Activated T-helper 17 cell treated with anti-CD3 and anti-CD28 coated beads, Interleukin-2, amount 50 U/mL, for 72 hours (primary cell): Measurements from ENCODE around the gene MASP1. TPM values are rescaled to one million over a fixed set of nuclear protein-coding genes. Genes with fewer than 3 reads are reported as not detected.

Source experiments
- ATAC-seq: fragments of 150-1000 bp; cut with Tn5 transposase; replicated peaks from 2 replicates; pipeline ENCODE4 v1.10.0; 2021; ENCODE audit warnings: mild to moderate bottlenecking, moderate library complexity
- H3K27ac Mint-ChIP-seq: one replicate; pipeline ENCODE4 v1.8.0; 2022; ENCODE audit warnings: mixed read lengths
- H3K27me3 Mint-ChIP-seq: one replicate; pipeline ENCODE4 v1.8.0; 2022; ENCODE audit warnings: mixed read lengths
- H3K36me3 Mint-ChIP-seq: one replicate; pipeline ENCODE4 v1.8.0; 2022; ENCODE audit warnings: low read depth, mild to moderate bottlenecking, mixed read lengths
- H3K4me1 Mint-ChIP-seq: one replicate; pipeline ENCODE4 v1.8.0; 2022; ENCODE audit warnings: mixed read lengths
- H3K4me3 Mint-ChIP-seq: one replicate; pipeline ENCODE4 v1.8.0; 2022; ENCODE audit warnings: mild to moderate bottlenecking, mixed read lengths
- H3K9me3 Mint-ChIP-seq: one replicate; pipeline ENCODE4 v1.8.0; 2022; ENCODE audit warnings: mixed read lengths
- total RNA-seq, 2 donors: library from RNA; stranded (reverse); gene quantifications; one replicate each; pipeline ENCODE4 v1.2.3, GENCODE V29; 2022

The MASP1 gene
- total RNA-seq, 2 donors from 2014 or later, result not detected

GRCh38 chr3:187238239-187238638 is 53.3 kb downstream of the MASP1 start:
- Mint-ChIP-seq H3K36me3 (no peaks in the 10 kb centered on the region), H3K27ac (no peak overlapping the region), H3K9me3 (peaks cover 6% of the 10 kb centered on the region), H3K4me1 (no peaks in the 10 kb centered on the region), H3K4me3 (no peak overlapping the region), H3K27me3 (no peaks in the 10 kb centered on the region)
- no peak for ATAC-seq

- Mint-ChIP-seq H3K4me1 (no peaks in the 10 kb centered on the region), H3K9me3 (peaks cover 6% of the 10 kb centered on the region), H3K4me3 (no peak overlapping the region), H3K36me3 (no peaks in the 10 kb centered on the region), H3K27me3 (no peaks in the 10 kb centered on the region), H3K27ac (no peak overlapping the region)
- ATAC-seq, result no peak
Measured at GRCh38 chr3:187237741-187238140, 53.8 kb downstream of the MASP1 start.

GRCh38 chr3:187236962-187237361 is 54.6 kb downstream of the MASP1 start:
- no peaks in the 10 kb centered on the region for H3K36me3 Mint-ChIP-seq
- H3K27ac Mint-ChIP-seq, result no peak overlapping the region
- H3K27me3 Mint-ChIP-seq, result no peaks in the 10 kb centered on the region
- no peaks in the 10 kb centered on the region for H3K4me1 Mint-ChIP-seq
- peaks cover 6% of the 10 kb centered on the region for H3K9me3 Mint-ChIP-seq
- H3K4me3 Mint-ChIP-seq, result no peak overlapping the region
- ATAC-seq, result no peak

- no peaks in the 10 kb centered on the region for H3K9me3 Mint-ChIP-seq
- H3K4me1 Mint-ChIP-seq, result no peaks in the 10 kb centered on the region
- no peak for ATAC-seq
- no peak overlapping the region for H3K27ac Mint-ChIP-seq
- no peaks in the 10 kb centered on the region for H3K36me3 Mint-ChIP-seq
- H3K4me3 Mint-ChIP-seq, result no peak overlapping the region
- peaks cover 24% of the 10 kb centered on the region for H3K27me3 Mint-ChIP-seq
Measured at GRCh38 chr3:187230011-187230410, 61.5 kb downstream of the MASP1 start.

- H3K4me1 Mint-ChIP-seq, result no peaks in the 10 kb centered on the region
- no peak overlapping the region for H3K4me3 Mint-ChIP-seq
- H3K27ac Mint-ChIP-seq, result no peak overlapping the region
- peaks cover 24% of the 10 kb centered on the region for H3K27me3 Mint-ChIP-seq
- no peaks in the 10 kb centered on the region for H3K9me3 Mint-ChIP-seq
- H3K36me3 Mint-ChIP-seq, result no peaks in the 10 kb centered on the region
- no peak for ATAC-seq
Measured at GRCh38 chr3:187228740-187229139, 62.8 kb downstream of the MASP1 start.

GRCh38 chr3:187227658-187228258 is 63.8 kb downstream of the MASP1 start:
- H3K27ac Mint-ChIP-seq, result no peak overlapping the region
- no peak for ATAC-seq
- peaks cover 24% of the 10 kb centered on the region for H3K27me3 Mint-ChIP-seq

GRCh38 chr3:187223799-187224198 is 67.7 kb downstream of the MASP1 start:
- Mint-ChIP-seq H3K9me3 (no peaks in the 10 kb centered on the region), H3K4me3 (no peak overlapping the region), H3K4me1 (no peaks in the 10 kb centered on the region), H3K27ac (no peak overlapping the region), H3K27me3 (peaks cover 19% of the 10 kb centered on the region), H3K36me3 (no peaks in the 10 kb centered on the region)
- no peak for ATAC-seq

More at GRCh38 chr3:187227658-187228258, 63.8 kb downstream of the MASP1 start:
- Mint-ChIP-seq H3K9me3 (no peaks in the 10 kb centered on the region), H3K36me3 (no peaks in the 10 kb centered on the region), H3K4me3 (no peak overlapping the region), H3K4me1 (no peaks in the 10 kb centered on the region)

- no peaks in the 10 kb centered on the region for H3K4me1 Mint-ChIP-seq
- no peaks in the 10 kb centered on the region for H3K9me3 Mint-ChIP-seq
- no peak for ATAC-seq
- H3K27ac Mint-ChIP-seq, result no peak overlapping the region
- peaks cover 18% of the 10 kb centered on the region for H3K27me3 Mint-ChIP-seq
- H3K4me3 Mint-ChIP-seq, result no peak overlapping the region
- H3K36me3 Mint-ChIP-seq, result no peaks in the 10 kb centered on the region
Measured at GRCh38 chr3:187222801-187223200, 68.7 kb downstream of the MASP1 start.

GRCh38 chr3:187215460-187215859 is 76.1 kb downstream of the MASP1 start:
- H3K4me3 Mint-ChIP-seq, result no peak overlapping the region
- H3K4me1 Mint-ChIP-seq, result no peaks in the 10 kb centered on the region
- no peaks in the 10 kb centered on the region for H3K9me3 Mint-ChIP-seq
- H3K27ac Mint-ChIP-seq, result no peak overlapping the region
- no peaks in the 10 kb centered on the region for H3K36me3 Mint-ChIP-seq
- H3K27me3 Mint-ChIP-seq, result peaks cover 4% of the 10 kb centered on the region
- ATAC-seq, result no peak

- Mint-ChIP-seq H3K27me3 (peaks cover 2% of the 10 kb centered on the region), H3K4me1 (no peaks in the 10 kb centered on the region), H3K36me3 (no peaks in the 10 kb centered on the region), H3K9me3 (no peaks in the 10 kb centered on the region), H3K27ac (no peak overlapping the region), H3K4me3 (no peak overlapping the region)
- ATAC-seq, result no peak
Measured at GRCh38 chr3:187213616-187214015, 77.9 kb downstream of the MASP1 start.

- H3K27me3 Mint-ChIP-seq, result peaks cover under 1% of the 10 kb centered on the region
- H3K4me3 Mint-ChIP-seq, result no peak overlapping the region
- ATAC-seq, result no peak
- H3K27ac Mint-ChIP-seq, result no peak overlapping the region
- H3K36me3 Mint-ChIP-seq, result no peaks in the 10 kb centered on the region
- H3K4me1 Mint-ChIP-seq, result no peaks in the 10 kb centered on the region
- no peaks in the 10 kb centered on the region for H3K9me3 Mint-ChIP-seq
Measured at GRCh38 chr3:187212705-187213104, 78.8 kb downstream of the MASP1 start.

GRCh38 chr3:187212196-187212545 is 79.4 kb downstream of the MASP1 start:
- no peaks in the 10 kb centered on the region for H3K36me3 Mint-ChIP-seq
- peaks cover 3% of the 10 kb centered on the region for H3K27me3 Mint-ChIP-seq
- H3K9me3 Mint-ChIP-seq, result no peaks in the 10 kb centered on the region
- H3K4me1 Mint-ChIP-seq, result no peaks in the 10 kb centered on the region
- ATAC-seq, result no peak
- H3K4me3 Mint-ChIP-seq, result no peak overlapping the region
- no peak overlapping the region for H3K27ac Mint-ChIP-seq

- H3K27ac Mint-ChIP-seq, result no peak overlapping the region
- H3K4me3 Mint-ChIP-seq, result no peak overlapping the region
- H3K27me3 Mint-ChIP-seq, result peaks cover 3% of the 10 kb centered on the region
- no peaks in the 10 kb centered on the region for H3K9me3 Mint-ChIP-seq
- H3K4me1 Mint-ChIP-seq, result no peaks in the 10 kb centered on the region
- no peaks in the 10 kb centered on the region for H3K36me3 Mint-ChIP-seq
- ATAC-seq, result no peak
Measured at GRCh38 chr3:187211532-187212195, 79.9 kb downstream of the MASP1 start.

- Mint-ChIP-seq H3K4me1 (no peaks in the 10 kb centered on the region), H3K9me3 (no peaks in the 10 kb centered on the region), H3K27me3 (peaks cover 3% of the 10 kb centered on the region), H3K36me3 (no peaks in the 10 kb centered on the region), H3K4me3 (no peak overlapping the region), H3K27ac (no peak overlapping the region)
- ATAC-seq, result no peak
Measured at GRCh38 chr3:187210545-187211327, 80.8 kb downstream of the MASP1 start.

GRCh38 chr3:187210091-187210490 is 81.4 kb downstream of the MASP1 start:
- no peak for ATAC-seq
- Mint-ChIP-seq H3K4me1 (peaks cover 5% of the 10 kb centered on the region), H3K36me3 (no peaks in the 10 kb centered on the region), H3K27me3 (peaks cover 7% of the 10 kb centered on the region), H3K4me3 (no peak overlapping the region), H3K27ac (no peak overlapping the region), H3K9me3 (no peaks in the 10 kb centered on the region)
